Neural progenitor cell (in vitro differentiated cells): ENCODE data around the gene TBXT. TPM values are rescaled to one million over a fixed set of nuclear protein-coding genes. Genes with fewer than 3 reads are reported as not detected.
A peak's percentile ranks its signal among the peaks of the same experiment; 100 is the strongest.

Experiments
- DNase-seq: peaks from one replicate; pipeline ENCODE4 v3.0.0-alpha.2; 2016; ENCODE audit warnings: low spot score
- H2AFZ ChIP-seq: fragments of 200-600 bp; sonication (generic); replicated peaks from 2 replicates; pipeline ENCODE4 v1.6.1; 2016; ENCODE audit warnings: antibody characterized with exemption
- H3F3A ChIP-seq: fragments of 200-600 bp; sonication (generic); 2 replicates; pipeline ENCODE4 v1.6.1; 2016; ENCODE audit warnings: antibody characterized with exemption, low read depth
- H3K27ac ChIP-seq: fragments of 200-600 bp; sonication (generic); 2 replicates; pipeline ENCODE4 v1.5.1; 2016; ENCODE audit warnings: mild to moderate bottlenecking
- H3K27me3 ChIP-seq: fragments of 200-600 bp; sonication (generic); 2 replicates; pipeline ENCODE4 v1.6.1; 2016; ENCODE audit warnings: mild to moderate bottlenecking, moderate library complexity
- H3K36me3 ChIP-seq: fragments of 200-600 bp; sonication (generic); 2 replicates; pipeline ENCODE4 v1.5.1; 2016
- H3K4me1 ChIP-seq: fragments of 200-600 bp; sonication (generic); 2 replicates; pipeline ENCODE4 v1.6.1; 2016; ENCODE audit warnings: mixed run types
- H3K4me2 ChIP-seq: fragments of 200-600 bp; sonication (generic); 2 replicates; pipeline ENCODE4 v1.6.1; 2016
- H3K4me3 ChIP-seq: fragments of 200-600 bp; sonication (generic); 2 replicates; pipeline ENCODE4 v1.5.1; 2016
- H3K79me2 ChIP-seq: fragments of 200-600 bp; sonication (generic); 2 replicates; pipeline ENCODE4 v1.6.1; 2016; ENCODE audit warnings: low read depth
- H3K9ac ChIP-seq: fragments of 200-600 bp; sonication (generic); 2 replicates; pipeline ENCODE4 v1.6.1; 2016
- H3K9me3 ChIP-seq: fragments of 200-600 bp; sonication (generic); 2 replicates; pipeline ENCODE4 v1.5.1; 2016; ENCODE audit warnings: low read depth
- H4K20me1 ChIP-seq: fragments of 200-600 bp; sonication (generic); 2 replicates; pipeline ENCODE4 v1.6.1; 2016; ENCODE audit warnings: low read depth
- H3K27ac Mint-ChIP-seq: 3 replicates; pipeline ENCODE4 v1.8.0; 2021; ENCODE audit warnings: mixed read lengths
- H3K27me3 Mint-ChIP-seq: 2 replicates; pipeline ENCODE4 v1.8.0; 2022; ENCODE audit warnings: low read depth, mild to moderate bottlenecking, inconsistent platforms, moderate library complexity, mixed read lengths; ENCODE audit not compliant: insufficient read depth
- H3K36me3 Mint-ChIP-seq: 3 replicates; pipeline ENCODE4 v1.8.0; 2021; ENCODE audit warnings: mixed read lengths
- H3K4me1 Mint-ChIP-seq: 3 replicates; pipeline ENCODE4 v1.8.0; 2021; ENCODE audit warnings: mixed read lengths
- H3K4me3 Mint-ChIP-seq: 3 replicates; pipeline ENCODE4 v1.8.0; 2021; ENCODE audit warnings: mild to moderate bottlenecking, moderate library complexity, mixed read lengths
- H3K9me3 Mint-ChIP-seq: 3 replicates; pipeline ENCODE4 v1.8.0; 2020; ENCODE audit warnings: mixed read lengths
- EZH2 ChIP-seq: fragments of 200-600 bp; sonication (generic); IDR thresholded peaks from 2 replicates; pipeline ENCODE4 v1.6.1; 2017; ENCODE audit warnings: antibody characterized with exemption, mild to moderate bottlenecking, moderate library complexity
- EZH2phosphoT487 ChIP-seq: fragments of 200-600 bp; sonication (generic); IDR thresholded peaks from 2 replicates; pipeline ENCODE4 v1.6.1; 2017; ENCODE audit warnings: antibody characterized with exemption
- total RNA-seq: library from RNA; depleted of rRNA; stranded (reverse); fragments of >200 nt; gene quantifications from 2 replicates; pipeline ENCODE4 v1.2.3, GENCODE V29; 2015; ENCODE audit warnings: low replicate concordance
- TF ChIP-seq, protein P1 (sequence below): fragments of 200-600 bp; sonication (generic); IDR thresholded peaks from 2 replicates; pipeline ENCODE4 v1.5.1; 2017; ENCODE audit warnings: antibody characterized with exemption, mild to moderate bottlenecking

The TBXT gene, protein sequence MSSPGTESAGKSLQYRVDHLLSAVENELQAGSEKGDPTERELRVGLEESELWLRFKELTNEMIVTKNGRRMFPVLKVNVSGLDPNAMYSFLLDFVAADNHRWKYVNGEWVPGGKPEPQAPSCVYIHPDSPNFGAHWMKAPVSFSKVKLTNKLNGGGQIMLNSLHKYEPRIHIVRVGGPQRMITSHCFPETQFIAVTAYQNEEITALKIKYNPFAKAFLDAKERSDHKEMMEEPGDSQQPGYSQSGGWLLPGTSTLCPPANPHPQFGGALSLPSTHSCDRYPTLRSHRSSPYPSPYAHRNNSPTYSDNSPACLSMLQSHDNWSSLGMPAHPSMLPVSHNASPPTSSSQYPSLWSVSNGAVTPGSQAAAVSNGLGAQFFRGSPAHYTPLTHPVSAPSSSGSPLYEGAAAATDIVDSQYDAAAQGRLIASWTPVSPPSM
- total RNA-seq: not detected in 2 replicates

DNA sequence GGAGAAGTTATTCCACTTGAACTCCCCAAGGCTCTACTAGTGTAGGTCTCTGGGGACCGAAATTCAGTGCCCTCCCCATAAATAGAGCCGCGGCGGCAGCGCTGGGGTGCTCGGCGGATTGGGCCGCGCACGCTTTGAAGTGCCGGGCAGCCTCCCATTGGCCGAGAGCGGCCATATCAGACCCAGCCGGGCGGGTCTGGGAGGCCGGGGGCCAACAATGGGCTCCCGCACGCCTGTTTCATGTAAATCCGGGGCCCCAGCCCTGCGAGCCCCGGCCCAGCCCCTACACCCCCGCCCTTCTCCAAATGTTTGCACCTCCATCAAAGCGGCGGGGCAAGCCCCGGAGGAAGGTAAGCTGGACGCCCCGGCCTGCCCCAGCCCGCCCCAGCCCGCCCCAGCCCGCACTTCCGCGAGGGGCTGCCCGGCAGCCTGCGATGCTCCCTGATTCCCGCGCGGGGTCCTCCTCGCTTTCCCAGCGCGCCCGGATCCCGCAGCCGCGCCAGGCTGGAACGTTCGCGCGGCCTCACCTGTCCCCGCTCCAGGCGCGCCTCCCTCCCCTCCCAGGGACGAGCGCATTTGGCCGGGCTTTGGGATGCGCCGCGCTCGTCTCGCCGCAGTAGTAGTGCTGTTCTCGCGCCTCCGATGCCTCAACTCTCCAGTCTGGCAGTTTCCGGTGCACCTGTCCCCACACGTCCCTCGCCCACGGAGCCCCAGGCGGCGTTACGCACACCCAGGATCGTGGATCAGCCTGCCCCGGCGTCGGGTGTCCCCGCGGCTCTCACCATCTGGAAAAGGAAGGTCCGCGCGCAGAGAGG is at the start of gene TBXT:
Gene TBXT, minus strand, starts transcription at position 51 of the 815 bp plus-strand sequence. CDS start 260 bp downstream, outside the sequence.
- H4K20me1 ChIP-seq: peaks cover 51% of the 10 kb centered on the region
- no peak within 1 kb of the TSS for H3K9ac ChIP-seq
- H3K4me2 ChIP-seq: peak within 1 kb of the TSS; percentile 90
- H3K79me2 ChIP-seq: no peaks in the 10 kb centered on the region
- H3K27ac ChIP-seq: no peak within 1 kb of the TSS
- DNase-seq: peak; percentile 84
- no peaks in the 10 kb centered on the region for H3K9me3 ChIP-seq
- Mint-ChIP-seq H3K27ac (no peak within 1 kb of the TSS), H3K36me3 (no peaks in the 10 kb centered on the region), H3K9me3 (peaks cover 13% of the 10 kb centered on the region), H3K4me1 (peaks cover 23% of the 10 kb centered on the region), H3K4me3 (peak within 1 kb of the TSS; percentile 86), H3K27me3 (peaks cover 70% of the 10 kb centered on the region)
- peaks cover 48% of the 10 kb centered on the region for H3K4me1 ChIP-seq
- peaks cover 9% of the 10 kb centered on the region for H3F3A ChIP-seq
- peak within 1 kb of the TSS; percentile 86 for H2AFZ ChIP-seq
- peak; percentile 97 for TF ChIP-seq EZH2
- TF ChIP-seq, protein P1, sequence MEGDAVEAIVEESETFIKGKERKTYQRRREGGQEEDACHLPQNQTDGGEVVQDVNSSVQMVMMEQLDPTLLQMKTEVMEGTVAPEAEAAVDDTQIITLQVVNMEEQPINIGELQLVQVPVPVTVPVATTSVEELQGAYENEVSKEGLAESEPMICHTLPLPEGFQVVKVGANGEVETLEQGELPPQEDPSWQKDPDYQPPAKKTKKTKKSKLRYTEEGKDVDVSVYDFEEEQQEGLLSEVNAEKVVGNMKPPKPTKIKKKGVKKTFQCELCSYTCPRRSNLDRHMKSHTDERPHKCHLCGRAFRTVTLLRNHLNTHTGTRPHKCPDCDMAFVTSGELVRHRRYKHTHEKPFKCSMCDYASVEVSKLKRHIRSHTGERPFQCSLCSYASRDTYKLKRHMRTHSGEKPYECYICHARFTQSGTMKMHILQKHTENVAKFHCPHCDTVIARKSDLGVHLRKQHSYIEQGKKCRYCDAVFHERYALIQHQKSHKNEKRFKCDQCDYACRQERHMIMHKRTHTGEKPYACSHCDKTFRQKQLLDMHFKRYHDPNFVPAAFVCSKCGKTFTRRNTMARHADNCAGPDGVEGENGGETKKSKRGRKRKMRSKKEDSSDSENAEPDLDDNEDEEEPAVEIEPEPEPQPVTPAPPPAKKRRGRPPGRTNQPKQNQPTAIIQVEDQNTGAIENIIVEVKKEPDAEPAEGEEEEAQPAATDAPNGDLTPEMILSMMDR: no peak
- H3K27me3 ChIP-seq: peaks cover 100% of the 10 kb centered on the region
- H3K4me3 ChIP-seq: peak within 1 kb of the TSS; percentile 51
- no peaks in the 10 kb centered on the region for H3K36me3 ChIP-seq

DNA sequence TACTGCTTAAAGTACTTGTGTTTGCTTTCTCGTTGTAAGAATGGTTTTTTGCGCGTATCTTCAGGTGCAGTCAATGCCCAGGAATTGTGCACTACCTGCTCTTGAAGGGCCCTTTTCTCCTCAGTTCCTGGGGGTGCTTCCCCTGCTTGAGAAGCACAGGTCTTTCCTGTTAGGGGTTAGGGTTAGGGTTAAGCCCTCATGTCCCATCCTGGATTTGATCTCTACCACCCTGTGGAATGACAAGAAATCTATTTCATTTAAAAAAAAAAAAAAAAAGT is 39.6 kb upstream of the TBXT start:
- no peak overlapping the region for H2AFZ ChIP-seq
- H4K20me1 ChIP-seq: no peaks in the 10 kb centered on the region
- H3K9me3 Mint-ChIP-seq: peaks cover 10% of the 10 kb centered on the region
- no peaks in the 10 kb centered on the region for H3F3A ChIP-seq
- peaks cover 41% of the 10 kb centered on the region for H3K27me3 ChIP-seq
- no peak overlapping the region for H3K27ac ChIP-seq
- H3K9me3 ChIP-seq: peaks cover 7% of the 10 kb centered on the region
- no peak overlapping the region for H3K9ac ChIP-seq
- no peaks in the 10 kb centered on the region for H3K36me3 ChIP-seq
- no peaks in the 10 kb centered on the region for H3K27me3 Mint-ChIP-seq
- H3K79me2 ChIP-seq: no peaks in the 10 kb centered on the region
- no peaks in the 10 kb centered on the region for H3K36me3 Mint-ChIP-seq
- H3K4me1 ChIP-seq: peaks cover 10% of the 10 kb centered on the region
- H3K4me3 Mint-ChIP-seq: no peak overlapping the region
- DNase-seq: no peak
- H3K4me3 ChIP-seq: no peak overlapping the region
- TF ChIP-seq EZH2: no peak
- TF ChIP-seq, protein P1: no peak
- no peak for TF ChIP-seq EZH2phosphoT487
- peak overlapping the region; percentile 23 for H3K27ac Mint-ChIP-seq
- no peak overlapping the region for H3K4me2 ChIP-seq
- H3K4me1 Mint-ChIP-seq: peaks cover 10% of the 10 kb centered on the region

DNA sequence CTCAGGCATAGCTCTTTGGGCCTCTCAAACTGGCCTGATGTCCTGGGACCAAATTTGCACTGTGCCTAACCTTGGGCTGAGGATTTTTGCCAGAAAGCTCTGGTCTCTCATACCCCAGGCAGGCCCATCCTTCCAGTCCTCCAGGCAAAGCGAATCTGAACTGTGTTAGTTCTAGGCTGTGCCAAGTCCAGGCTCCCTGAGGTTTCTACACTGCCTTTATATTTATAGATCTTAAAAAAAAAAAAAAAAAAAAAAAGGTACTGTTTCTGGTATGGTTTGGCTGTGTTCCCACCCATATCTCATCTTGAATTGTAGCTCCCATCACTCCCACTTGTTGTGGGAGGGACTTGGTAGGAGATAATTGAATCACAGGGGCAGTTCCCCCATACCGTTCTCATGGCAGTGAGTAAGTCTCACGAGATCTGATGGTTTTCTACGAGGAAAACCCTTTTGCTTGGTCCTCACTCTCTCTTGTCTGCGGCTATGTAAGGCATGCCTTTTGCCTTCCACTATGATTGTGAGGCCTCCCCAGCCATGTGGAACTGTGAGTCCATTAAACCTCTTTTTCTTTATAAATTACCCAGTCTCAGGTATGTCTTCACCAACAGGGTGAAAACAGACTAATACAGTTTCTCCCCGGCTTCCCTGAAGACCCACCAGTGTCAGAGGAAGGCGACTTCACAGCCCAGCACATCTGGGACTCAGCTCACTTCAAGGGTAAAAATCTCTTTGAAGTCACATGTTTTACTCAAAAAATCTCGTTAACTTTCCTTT is 39.0 kb upstream of the TBXT start:
- Histone ChIP-seq H3K27me3 (peaks cover 46% of the 10 kb centered on the region), H3F3A (no peaks in the 10 kb centered on the region), H3K4me2 (no peak overlapping the region), H3K9ac (no peak overlapping the region), H2AFZ (no peak overlapping the region), H3K9me3 (peaks cover 5% of the 10 kb centered on the region), H3K4me1 (peaks cover 10% of the 10 kb centered on the region), H3K27ac (no peak overlapping the region), H3K4me3 (no peak overlapping the region), H3K79me2 (no peaks in the 10 kb centered on the region), H3K36me3 (no peaks in the 10 kb centered on the region), H4K20me1 (no peaks in the 10 kb centered on the region)
- peaks cover 10% of the 10 kb centered on the region for H3K4me1 Mint-ChIP-seq
- H3K4me3 Mint-ChIP-seq: no peak overlapping the region
- TF ChIP-seq EZH2phosphoT487 (no peak), EZH2 (no peak)
- TF ChIP-seq, protein P1: no peak
- H3K36me3 Mint-ChIP-seq: no peaks in the 10 kb centered on the region
- peak overlapping the region; percentile 23 for H3K27ac Mint-ChIP-seq
- peaks cover 6% of the 10 kb centered on the region for H3K9me3 Mint-ChIP-seq
- DNase-seq: no peak
- H3K27me3 Mint-ChIP-seq: no peaks in the 10 kb centered on the region
